MG63 (cell line): ENCODE results near the gene FNDC3B. TPM values are rescaled to one million over a fixed set of nuclear protein-coding genes. Genes with fewer than 3 reads are reported as not detected.

Experiments used
- DNase-seq: peaks from one replicate; pipeline ENCODE4 v3.0.0-alpha.2; 2020
- H3K27me3 ChIP-seq: fragments of 250-450 bp; sonication (Bioruptor Pico); 2 replicates; pipeline ENCODE4 v1.5.1; 2020; ENCODE audit warnings: mild to moderate bottlenecking, moderate library complexity
- H3K36me3 ChIP-seq: fragments of 250-450 bp; sonication (Bioruptor Pico); 2 replicates; pipeline ENCODE4 v1.5.1; 2020; ENCODE audit warnings: mild to moderate bottlenecking, moderate library complexity
- H3K4me3 ChIP-seq: fragments of 250-450 bp; sonication (Bioruptor Pico); 2 replicates; pipeline ENCODE4 v1.5.1; 2020; ENCODE audit warnings: mild to moderate bottlenecking, moderate library complexity
- H3K9me3 ChIP-seq: fragments of 250-450 bp; sonication (Bioruptor Pico); 2 replicates; pipeline ENCODE4 v1.5.1; 2020; ENCODE audit warnings: mild to moderate bottlenecking, moderate library complexity
- total RNA-seq: library from RNA; depleted of rRNA; stranded (reverse); fragments of >200 nt; shearing (Covaris generic); gene quantifications from 2 replicates; pipeline ENCODE4 v1.2.3, GENCODE V29; 2014; ENCODE audit warnings: low replicate concordance

FNDC3B gene
- total RNA-seq, 1 experiment from 2014 or later = 53.7 TPM

- H3K36me3 ChIP-seq = peaks cover 82% of the 10 kb centered on the region
- no peaks in the 10 kb centered on the region for H3K27me3 ChIP-seq
- no peak overlapping the region for H3K4me3 ChIP-seq
- no peak for DNase-seq
- no peaks in the 10 kb centered on the region for H3K9me3 ChIP-seq
Observed at GRCh38 chr3:172312001-172312400, 272.6 kb downstream of the FNDC3B start.

GRCh38 chr3:172312711-172313110 is 273.3 kb downstream of the FNDC3B start:
- H3K9me3 ChIP-seq = no peaks in the 10 kb centered on the region
- no peak overlapping the region for H3K4me3 ChIP-seq
- DNase-seq = no peak
- H3K36me3 ChIP-seq = peaks cover 81% of the 10 kb centered on the region
- no peaks in the 10 kb centered on the region for H3K27me3 ChIP-seq

DNA sequence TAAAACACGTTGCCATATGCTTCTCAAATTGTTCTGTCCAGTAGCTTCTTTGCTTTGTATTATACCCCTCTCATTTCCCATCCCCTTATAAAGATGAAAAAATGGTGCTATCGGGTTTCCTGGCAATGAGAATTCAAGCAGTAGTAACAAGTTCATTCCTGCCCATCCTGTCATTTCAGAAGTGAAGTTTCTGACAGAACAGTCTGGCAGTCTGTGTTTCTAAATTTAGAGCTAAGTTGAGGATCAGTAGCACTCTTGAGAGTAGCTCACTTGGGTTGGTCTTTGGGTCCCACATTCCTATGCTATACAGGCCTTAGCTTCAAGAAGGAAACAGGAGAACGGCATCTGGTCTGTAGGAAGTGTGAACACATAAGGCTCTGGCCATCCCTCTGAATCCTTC is 274.3 kb downstream of the FNDC3B start:
- Histone ChIP-seq H3K9me3 (no peaks in the 10 kb centered on the region), H3K27me3 (no peaks in the 10 kb centered on the region), H3K36me3 (peaks cover 80% of the 10 kb centered on the region), H3K4me3 (no peak overlapping the region)
- no peak for DNase-seq

GRCh38 chr3:172314591-172315160 is 275.3 kb downstream of the FNDC3B start:
- H3K27me3 ChIP-seq = no peaks in the 10 kb centered on the region
- H3K9me3 ChIP-seq = no peaks in the 10 kb centered on the region
- no peak overlapping the region for H3K4me3 ChIP-seq
- no peak for DNase-seq
- H3K36me3 ChIP-seq = peaks cover 80% of the 10 kb centered on the region

- peak; percentile 48 for DNase-seq
- H3K36me3 ChIP-seq = peaks cover 81% of the 10 kb centered on the region
- H3K4me3 ChIP-seq = no peak overlapping the region
- no peaks in the 10 kb centered on the region for H3K27me3 ChIP-seq
- H3K9me3 ChIP-seq = no peaks in the 10 kb centered on the region
Observed at GRCh38 chr3:172315401-172316091, 276.2 kb downstream of the FNDC3B start.

DNA sequence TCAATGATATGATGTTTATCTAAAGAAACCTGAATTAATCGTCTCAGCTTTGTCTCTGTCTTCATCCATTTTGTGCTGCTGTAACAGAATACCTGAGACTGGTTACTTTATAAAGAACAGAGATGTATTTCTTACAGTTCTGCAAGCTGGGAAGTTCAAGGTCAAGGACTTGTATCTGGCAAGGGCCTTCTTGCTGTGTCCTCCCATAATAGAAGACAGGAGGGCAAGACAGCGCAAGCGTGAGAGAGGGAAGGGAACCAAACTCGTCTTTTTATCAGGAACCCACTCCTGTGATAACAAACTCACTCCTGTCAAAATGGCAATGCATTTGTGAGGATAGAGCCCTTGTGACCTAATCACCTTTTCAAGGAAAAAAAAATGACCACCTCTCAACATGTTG is 277.4 kb downstream of the FNDC3B start:
- H3K36me3 ChIP-seq = peaks cover 80% of the 10 kb centered on the region
- DNase-seq = no peak
- no peak overlapping the region for H3K4me3 ChIP-seq
- no peaks in the 10 kb centered on the region for H3K27me3 ChIP-seq
- no peaks in the 10 kb centered on the region for H3K9me3 ChIP-seq

DNA sequence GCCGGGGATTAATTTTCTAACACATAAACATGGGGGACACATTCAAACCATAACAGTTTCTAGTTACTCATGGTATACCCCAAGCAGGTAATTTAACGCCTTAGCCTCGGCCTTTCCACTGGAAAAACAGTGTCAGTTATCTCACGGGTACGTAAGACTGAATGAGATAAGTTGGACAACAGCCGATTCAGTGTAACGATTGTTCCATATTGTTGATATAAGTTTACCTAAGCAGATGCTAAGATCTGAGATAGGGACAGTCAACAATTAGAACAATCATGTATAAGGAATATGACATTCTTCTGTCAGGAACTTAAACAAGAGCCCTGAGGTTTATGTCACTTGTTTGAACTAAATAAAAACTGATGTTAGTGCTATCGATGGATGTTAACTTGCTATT is 278.1 kb downstream of the FNDC3B start:
- DNase-seq = no peak
- Histone ChIP-seq H3K27me3 (no peaks in the 10 kb centered on the region), H3K9me3 (no peaks in the 10 kb centered on the region), H3K36me3 (peaks cover 80% of the 10 kb centered on the region), H3K4me3 (no peak overlapping the region)

GRCh38 chr3:172317984-172318383 is 278.6 kb downstream of the FNDC3B start:
- no peak overlapping the region for H3K4me3 ChIP-seq
- no peaks in the 10 kb centered on the region for H3K9me3 ChIP-seq
- peak; percentile 44 for DNase-seq
- H3K36me3 ChIP-seq = peaks cover 78% of the 10 kb centered on the region
- no peaks in the 10 kb centered on the region for H3K27me3 ChIP-seq

DNA sequence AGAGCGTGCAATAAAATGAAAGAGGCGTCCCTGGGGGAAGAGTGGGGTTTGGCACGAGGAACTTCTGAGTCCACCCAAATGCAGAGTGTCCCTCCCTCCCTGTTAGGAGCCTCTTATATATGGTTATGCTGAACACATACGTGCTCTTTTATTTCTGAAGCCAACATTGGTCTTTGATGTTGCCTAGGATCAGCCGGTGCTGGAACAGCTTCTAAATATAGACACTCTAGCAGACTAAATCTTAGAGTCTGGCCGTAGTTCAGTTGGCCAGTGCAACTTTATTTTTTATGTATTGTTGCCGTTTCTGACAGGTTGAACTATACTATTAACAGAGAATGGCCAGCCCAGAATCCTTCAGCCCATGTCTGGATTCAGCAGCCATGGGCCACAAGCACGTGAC is 280.2 kb downstream of the FNDC3B start:
- Histone ChIP-seq H3K36me3 (peaks cover 76% of the 10 kb centered on the region), H3K27me3 (no peaks in the 10 kb centered on the region), H3K9me3 (no peaks in the 10 kb centered on the region), H3K4me3 (no peak overlapping the region)
- DNase-seq = no peak

DNA sequence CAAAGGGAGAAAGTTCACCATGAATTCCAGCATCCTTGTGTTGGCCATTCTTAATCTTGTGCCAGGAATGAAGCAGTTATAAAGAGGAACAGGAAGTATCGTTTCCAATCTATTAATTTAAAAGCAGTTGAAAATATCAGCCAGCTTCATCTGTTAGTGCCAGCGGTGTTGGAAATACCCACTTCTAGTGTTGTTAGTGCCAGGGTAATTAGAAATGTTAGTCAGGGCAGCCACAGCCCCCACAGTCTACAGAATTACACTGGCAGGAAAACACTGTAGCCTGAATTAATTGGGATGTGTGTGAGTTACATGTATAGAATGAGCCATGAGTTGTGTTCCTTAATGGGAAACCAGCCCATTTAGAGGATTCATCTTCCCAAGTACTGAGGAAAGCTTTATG is 281.1 kb downstream of the FNDC3B start:
- Histone ChIP-seq H3K9me3 (no peaks in the 10 kb centered on the region), H3K27me3 (no peaks in the 10 kb centered on the region), H3K36me3 (peaks cover 77% of the 10 kb centered on the region), H3K4me3 (no peak overlapping the region)
- DNase-seq = no peak

GRCh38 chr3:172321035-172321434 is 281.7 kb downstream of the FNDC3B start:
- no peak for DNase-seq
- Histone ChIP-seq H3K9me3 (no peaks in the 10 kb centered on the region), H3K27me3 (no peaks in the 10 kb centered on the region), H3K36me3 (peaks cover 82% of the 10 kb centered on the region), H3K4me3 (no peak overlapping the region)

- Histone ChIP-seq H3K9me3 (no peaks in the 10 kb centered on the region), H3K27me3 (no peaks in the 10 kb centered on the region), H3K36me3 (peaks cover 70% of the 10 kb centered on the region), H3K4me3 (no peak overlapping the region)
- DNase-seq = peak; percentile 70
Observed at GRCh38 chr3:172323894-172324610, 284.7 kb downstream of the FNDC3B start.

GRCh38 chr3:172324611-172325203 is 285.3 kb downstream of the FNDC3B start:
- no peaks in the 10 kb centered on the region for H3K9me3 ChIP-seq
- no peaks in the 10 kb centered on the region for H3K27me3 ChIP-seq
- H3K36me3 ChIP-seq = peaks cover 70% of the 10 kb centered on the region
- H3K4me3 ChIP-seq = no peak overlapping the region
- DNase-seq = no peak

DNA sequence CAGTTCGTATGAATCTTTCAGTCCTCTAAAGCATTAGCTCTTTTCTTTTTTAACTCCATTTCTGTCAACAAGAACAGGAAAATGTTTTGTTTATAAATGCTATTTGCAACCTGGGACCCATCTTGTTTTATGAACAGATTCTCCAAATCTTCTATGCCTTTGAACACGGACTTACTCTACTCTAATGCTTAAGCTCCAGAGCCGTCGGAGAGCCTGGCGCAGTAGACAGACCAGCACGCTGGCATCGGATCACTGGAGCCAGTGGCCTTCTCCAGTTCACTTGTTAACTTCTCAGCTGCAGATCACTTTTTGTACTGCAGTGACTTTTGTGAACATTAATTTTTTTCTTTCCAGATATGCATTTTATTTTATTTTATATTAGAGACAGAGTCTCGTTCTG is 286.1 kb downstream of the FNDC3B start:
- no peak for DNase-seq
- no peaks in the 10 kb centered on the region for H3K9me3 ChIP-seq
- H3K27me3 ChIP-seq = no peaks in the 10 kb centered on the region
- H3K36me3 ChIP-seq = peaks cover 69% of the 10 kb centered on the region
- H3K4me3 ChIP-seq = no peak overlapping the region

- Histone ChIP-seq H3K27me3 (no peaks in the 10 kb centered on the region), H3K9me3 (no peaks in the 10 kb centered on the region), H3K4me3 (no peak overlapping the region), H3K36me3 (peaks cover 73% of the 10 kb centered on the region)
- DNase-seq = no peak
Observed at GRCh38 chr3:172326993-172327392, 287.6 kb downstream of the FNDC3B start.

DNA sequence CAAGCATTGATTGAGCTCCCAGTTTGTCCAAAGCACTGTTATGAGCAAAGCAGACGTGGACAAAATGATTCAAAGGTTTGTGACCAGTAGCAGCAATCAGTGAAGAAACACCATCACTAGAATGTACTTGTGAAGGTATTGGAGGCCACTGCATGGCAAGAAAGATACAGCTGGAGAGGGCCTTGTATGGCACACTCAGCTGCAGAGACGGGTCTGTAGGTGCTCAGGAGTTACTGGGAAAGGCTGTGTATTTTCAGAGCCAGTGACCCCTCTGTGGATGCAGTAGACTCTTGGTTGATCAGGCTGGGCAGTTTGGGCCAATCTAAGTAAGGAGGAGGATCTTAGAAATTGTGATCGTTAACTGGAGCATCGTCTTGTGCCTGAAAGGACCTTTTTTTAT is 288.9 kb downstream of the FNDC3B start:
- Histone ChIP-seq H3K36me3 (peaks cover 70% of the 10 kb centered on the region), H3K4me3 (no peak overlapping the region), H3K27me3 (no peaks in the 10 kb centered on the region), H3K9me3 (no peaks in the 10 kb centered on the region)
- no peak for DNase-seq

DNA sequence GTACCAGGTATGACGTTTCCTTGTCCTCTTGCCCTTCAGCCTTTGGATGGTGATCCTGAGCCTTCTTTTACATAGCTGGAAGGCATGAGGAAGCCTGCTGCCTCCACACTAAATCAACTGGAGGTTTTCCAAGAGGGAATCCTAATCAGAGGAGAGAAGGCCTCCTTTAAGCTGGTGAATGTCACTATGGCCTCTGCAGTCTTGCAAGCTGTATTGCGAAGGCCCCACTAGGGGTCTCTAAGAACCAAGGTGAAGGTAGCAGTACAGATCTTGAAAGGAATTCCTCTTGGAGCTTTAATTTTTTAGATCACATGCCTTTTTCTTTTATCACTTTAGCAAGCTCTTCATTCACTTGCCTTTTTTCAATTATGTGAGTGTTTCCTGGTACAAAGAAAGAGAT is 289.7 kb downstream of the FNDC3B start:
- H3K4me3 ChIP-seq = no peak overlapping the region
- DNase-seq = no peak
- H3K9me3 ChIP-seq = no peaks in the 10 kb centered on the region
- peaks cover 72% of the 10 kb centered on the region for H3K36me3 ChIP-seq
- no peaks in the 10 kb centered on the region for H3K27me3 ChIP-seq
